CD4-positive, alpha-beta T cell treated with Interleukin-15 for 1 hour (primary cell): Measurements from ENCODE around the gene MGRN1.
"Not testable (repeated sequence)": the region's sequence is repeated elsewhere in the genome, so short reads cannot be mapped to it uniquely, and the experiment has no call there.

Source experiments
- DNase-seq: peaks from one replicate; pipeline ENCODE4 v3.0.0-alpha.2; 2020

Gene MGRN1

GRCh38 chr16:4701791-4702465 lies 77.3 kb downstream of the MGRN1 start:
- DNase-seq = no peak

- DNase-seq = no peak
Observed at GRCh38 chr16:4702466-4702808, 77.8 kb downstream of the MGRN1 start.

- no peak for DNase-seq
Observed at GRCh38 chr16:4703906-4704305, 79.3 kb downstream of the MGRN1 start.

GRCh38 chr16:4704491-4704890 lies 79.9 kb downstream of the MGRN1 start:
- no peak for DNase-seq

GRCh38 chr16:4704913-4705312 lies 80.3 kb downstream of the MGRN1 start:
- DNase-seq = no peak

- no peak for DNase-seq
Observed at GRCh38 chr16:4706871-4707270, 82.2 kb downstream of the MGRN1 start.

GRCh38 chr16:4709481-4709880 lies 84.9 kb downstream of the MGRN1 start:
- DNase-seq = no peak

GRCh38 chr16:4713663-4714501 lies 89.3 kb downstream of the MGRN1 start:
- DNase-seq = no peak

- no peak for DNase-seq
Observed at GRCh38 chr16:4714996-4715395, 90.4 kb downstream of the MGRN1 start.

- DNase-seq = no peak
Observed at GRCh38 chr16:4718466-4718865, 93.8 kb downstream of the MGRN1 start.

- no peak for DNase-seq
Observed at GRCh38 chr16:4723071-4723767, 98.6 kb downstream of the MGRN1 start.

GRCh38 chr16:4724661-4725270 lies 100.1 kb downstream of the MGRN1 start:
- DNase-seq = no peak

GRCh38 chr16:4726616-4727015 lies 102.0 kb downstream of the MGRN1 start:
- DNase-seq = no peak

GRCh38 chr16:4728676-4729075 lies 104.0 kb downstream of the MGRN1 start:
- no peak for DNase-seq

GRCh38 chr16:4729876-4730275 lies 105.2 kb downstream of the MGRN1 start:
- no peak for DNase-seq

GRCh38 chr16:4733211-4733742 lies 108.7 kb downstream of the MGRN1 start:
- no peak for DNase-seq

GRCh38 chr16:4733747-4734062 lies 109.1 kb downstream of the MGRN1 start:
- DNase-seq = no peak

GRCh38 chr16:4734063-4734729 lies 109.6 kb downstream of the MGRN1 start, which contains the start of the genes ANKS3 and DNAAF8:
Gene ANKS3, minus strand, starts transcription at chr16:4734271. Its CDS starts 4,122 bp downstream, at chr16:4730149.
Gene DNAAF8, plus strand, starts transcription at chr16:4734537. Its CDS starts 1,978 bp downstream, at chr16:4736515.
- peak; percentile 80 for DNase-seq

GRCh38 chr16:4734730-4735535 lies 110.3 kb downstream of the MGRN1 start:
- peak; percentile 93 for DNase-seq

- DNase-seq = no peak
Observed at GRCh38 chr16:4736546-4736945, 111.9 kb downstream of the MGRN1 start.

GRCh38 chr16:4737545-4737944 lies 112.9 kb downstream of the MGRN1 start:
- no peak for DNase-seq

- DNase-seq = not testable (repeated sequence)
Observed at GRCh38 chr16:4738370-4738769, 113.7 kb downstream of the MGRN1 start.
